Measurements from ENCODE around the gene COPG1.

The COPG1 gene

GRCh38 chr3:129226374-129226773, 23.0 kb upstream of the COPG1 start:
- Histone ChIP-seq H3K9me2 (replicated peaks; ENCODE audit: low read depth, low read length) (no peaks in the 10 kb centered on the region), H3K4me3 (ENCODE audit: low read length, poor library complexity, severe bottlenecking) (no peak overlapping the region), H3K36me3 (ENCODE audit: insufficient read depth, low read length) (no peaks in the 10 kb centered on the region), H4K20me1 (ENCODE audit: insufficient read depth, low read length, poor library complexity, severe bottlenecking) (no peaks in the 10 kb centered on the region), H3K4me2 (ENCODE audit: low read depth, low read length, poor library complexity, severe bottlenecking) (no peak overlapping the region), H3K9ac (ENCODE audit: low read depth, low read length, poor library complexity, severe bottlenecking) (no peak overlapping the region), H3K79me2 (ENCODE audit: insufficient read depth, low read length) (no peaks in the 10 kb centered on the region), H3K4me1 (ENCODE audit: insufficient read depth, low read length, poor library complexity, severe bottlenecking) (peaks cover 25% of the 10 kb centered on the region), H3K27me3 (ENCODE audit: insufficient read depth, low read length, poor library complexity, severe bottlenecking) (no peaks in the 10 kb centered on the region), H2AFZ (ENCODE audit: low read length) (peak overlapping the region; percentile 60; the same call in 1 of the 2 replicates), H3F3A (ENCODE audit: low read depth) (peaks cover 5% of the 10 kb centered on the region; the same call in 1 of the 2 replicates), H3K9me3 (ENCODE audit: insufficient read depth, low read depth, low read length) (no peaks in the 10 kb centered on the region)
- TF ChIP-seq EZH2phosphoT487 (IDR thresholded peaks at IDR 0.05; ENCODE audit: borderline replicate concordance) (no peak), CTCF (conservative IDR thresholded peaks at IDR 0.05; ENCODE audit: low read length) (no peak)

- H3F3A ChIP-seq (ENCODE audit: low read depth), result peaks cover 5% of the 10 kb centered on the region; the same call in 1 of the 2 replicates
- H3K9ac ChIP-seq (ENCODE audit: low read depth, low read length, poor library complexity, severe bottlenecking), result no peak overlapping the region
- no peak overlapping the region for H3K4me3 ChIP-seq (ENCODE audit: low read length, poor library complexity, severe bottlenecking)
- H4K20me1 ChIP-seq (ENCODE audit: insufficient read depth, low read length, poor library complexity, severe bottlenecking), result no peaks in the 10 kb centered on the region
- H2AFZ ChIP-seq (ENCODE audit: low read length), result peak overlapping the region; percentile 47; the same call in 1 of the 2 replicates
- no peak for TF ChIP-seq EZH2phosphoT487 (IDR thresholded peaks at IDR 0.05; ENCODE audit: borderline replicate concordance)
- TF ChIP-seq CTCF (conservative IDR thresholded peaks at IDR 0.05; ENCODE audit: low read length), result peak; percentile 39
- peaks cover 25% of the 10 kb centered on the region for H3K4me1 ChIP-seq (ENCODE audit: insufficient read depth, low read length, poor library complexity, severe bottlenecking)
- H3K9me3 ChIP-seq (ENCODE audit: insufficient read depth, low read depth, low read length), result no peaks in the 10 kb centered on the region
- no peaks in the 10 kb centered on the region for H3K9me2 ChIP-seq (replicated peaks; ENCODE audit: low read depth, low read length)
- no peaks in the 10 kb centered on the region for H3K36me3 ChIP-seq (ENCODE audit: insufficient read depth, low read length)
- no peak overlapping the region for H3K4me2 ChIP-seq (ENCODE audit: low read depth, low read length, poor library complexity, severe bottlenecking)
- H3K79me2 ChIP-seq (ENCODE audit: insufficient read depth, low read length), result no peaks in the 10 kb centered on the region
- H3K27me3 ChIP-seq (ENCODE audit: insufficient read depth, low read length, poor library complexity, severe bottlenecking), result no peaks in the 10 kb centered on the region
These were observed 20.4 kb upstream of the COPG1 start for GRCh38 chr3:129228891-129229585.

GRCh38 chr3:129230311-129231019, 18.9 kb upstream of the COPG1 start:
- Histone ChIP-seq H3K9me3 (ENCODE audit: insufficient read depth, low read depth, low read length) (no peaks in the 10 kb centered on the region), H4K20me1 (ENCODE audit: insufficient read depth, low read length, poor library complexity, severe bottlenecking) (no peaks in the 10 kb centered on the region), H2AFZ (ENCODE audit: low read length) (no peak overlapping the region), H3K9me2 (replicated peaks; ENCODE audit: low read depth, low read length) (no peaks in the 10 kb centered on the region), H3K4me2 (ENCODE audit: low read depth, low read length, poor library complexity, severe bottlenecking) (no peak overlapping the region), H3K36me3 (ENCODE audit: insufficient read depth, low read length) (no peaks in the 10 kb centered on the region), H3K4me3 (ENCODE audit: low read length, poor library complexity, severe bottlenecking) (no peak overlapping the region), H3K9ac (ENCODE audit: low read depth, low read length, poor library complexity, severe bottlenecking) (no peak overlapping the region), H3K27me3 (ENCODE audit: insufficient read depth, low read length, poor library complexity, severe bottlenecking) (no peaks in the 10 kb centered on the region), H3K79me2 (ENCODE audit: insufficient read depth, low read length) (no peaks in the 10 kb centered on the region), H3F3A (ENCODE audit: low read depth) (no peaks in the 10 kb centered on the region), H3K4me1 (ENCODE audit: insufficient read depth, low read length, poor library complexity, severe bottlenecking) (peaks cover 14% of the 10 kb centered on the region)
- no peak for TF ChIP-seq EZH2phosphoT487 (IDR thresholded peaks at IDR 0.05; ENCODE audit: borderline replicate concordance)
- no peak for TF ChIP-seq CTCF (conservative IDR thresholded peaks at IDR 0.05; ENCODE audit: low read length)
